Neutrophil (primary cell): ENCODE data around the gene UGT3A2.
"Not testable (repeated sequence)": the region's sequence is repeated elsewhere in the genome, so short reads cannot be mapped to it uniquely, and the experiment has no call there.

ENCODE experiments used
- H3K27ac ChIP-seq: fragments of 200-600 bp; sonication (generic); 2 replicates; pipeline ENCODE4 v1.5.1; 2016; ENCODE audit warnings: mild to moderate bottlenecking, moderate library complexity
- H3K27me3 ChIP-seq: fragments of 200-600 bp; sonication (generic); 2 replicates; pipeline ENCODE4 v1.6.0; 2016; ENCODE audit warnings: mild to moderate bottlenecking
- H3K36me3 ChIP-seq: fragments of 200-600 bp; sonication (generic); 2 replicates; pipeline ENCODE4 v1.5.1; 2017
- H3K4me1 ChIP-seq, 2 experiments: fragments of 200-600 bp in 1 of 2; sonication (generic) in 1 of 2; 1 replicate in 1 of 2; 2 replicates in 1 of 2; pipeline versions ENCODE4 v1.5.1 to v1.6.1; 2013 to 2016; ENCODE audit warnings: low read depth in 1 of 2, low read length in 1 of 2, mild to moderate bottlenecking in 1 of 2, moderate library complexity in 1 of 2; ENCODE audit not compliant: control insufficient read depth in 1 of 2, insufficient read depth in 1 of 2
- H3K4me3 ChIP-seq, 2 experiments: fragments of 200-600 bp in 1 of 2; sonication (generic) in 1 of 2; 1 replicate in 1 of 2; 2 replicates in 1 of 2; pipeline ENCODE4 v1.5.1; 2013 to 2016; ENCODE audit warnings: low read depth in 1 of 2, low read length in 1 of 2, mild to moderate bottlenecking in 1 of 2, moderate library complexity in 1 of 2
- H3K9me3 ChIP-seq: fragments of 200-600 bp; sonication (generic); 2 replicates; pipeline ENCODE4 v1.5.1; 2016
- TF ChIP-seq, protein P1 (sequence below): fragments of 200-600 bp; sonication (generic); IDR thresholded peaks from 2 replicates; pipeline ENCODE4 v1.5.1; 2016; ENCODE audit warnings: antibody characterized with exemption

Gene UGT3A2

DNA sequence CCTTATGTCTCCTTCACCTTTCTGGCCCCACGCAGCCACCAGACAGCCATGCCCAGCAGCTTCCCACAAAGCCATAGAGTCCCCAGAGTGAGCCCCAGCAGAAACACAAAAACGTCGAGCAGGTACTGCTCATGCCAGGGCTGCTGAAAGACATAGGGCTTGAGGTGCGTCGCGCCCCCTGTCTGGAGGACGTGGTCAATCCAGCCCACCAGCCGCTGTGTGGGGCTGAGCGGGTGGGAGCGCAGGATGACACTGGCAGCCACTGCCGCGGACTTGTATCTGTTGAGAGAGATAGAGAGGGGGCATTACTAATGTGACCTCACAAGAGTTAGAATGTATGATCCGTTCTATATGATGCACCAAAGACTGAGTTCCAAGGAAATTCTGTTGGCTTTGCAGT, 31.0 kb downstream of the UGT3A2 start:
- Histone ChIP-seq H3K4me3 (no peak overlapping the region), H3K27me3 (no peaks in the 10 kb centered on the region), H3K9me3 (no peaks in the 10 kb centered on the region), H3K4me1 (peaks cover 0 to 14% of the 10 kb centered on the region in 2 experiments), H3K36me3 (no peaks in the 10 kb centered on the region), H3K27ac (no peak overlapping the region)
- TF ChIP-seq, protein P1, sequence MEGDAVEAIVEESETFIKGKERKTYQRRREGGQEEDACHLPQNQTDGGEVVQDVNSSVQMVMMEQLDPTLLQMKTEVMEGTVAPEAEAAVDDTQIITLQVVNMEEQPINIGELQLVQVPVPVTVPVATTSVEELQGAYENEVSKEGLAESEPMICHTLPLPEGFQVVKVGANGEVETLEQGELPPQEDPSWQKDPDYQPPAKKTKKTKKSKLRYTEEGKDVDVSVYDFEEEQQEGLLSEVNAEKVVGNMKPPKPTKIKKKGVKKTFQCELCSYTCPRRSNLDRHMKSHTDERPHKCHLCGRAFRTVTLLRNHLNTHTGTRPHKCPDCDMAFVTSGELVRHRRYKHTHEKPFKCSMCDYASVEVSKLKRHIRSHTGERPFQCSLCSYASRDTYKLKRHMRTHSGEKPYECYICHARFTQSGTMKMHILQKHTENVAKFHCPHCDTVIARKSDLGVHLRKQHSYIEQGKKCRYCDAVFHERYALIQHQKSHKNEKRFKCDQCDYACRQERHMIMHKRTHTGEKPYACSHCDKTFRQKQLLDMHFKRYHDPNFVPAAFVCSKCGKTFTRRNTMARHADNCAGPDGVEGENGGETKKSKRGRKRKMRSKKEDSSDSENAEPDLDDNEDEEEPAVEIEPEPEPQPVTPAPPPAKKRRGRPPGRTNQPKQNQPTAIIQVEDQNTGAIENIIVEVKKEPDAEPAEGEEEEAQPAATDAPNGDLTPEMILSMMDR = no peak

DNA sequence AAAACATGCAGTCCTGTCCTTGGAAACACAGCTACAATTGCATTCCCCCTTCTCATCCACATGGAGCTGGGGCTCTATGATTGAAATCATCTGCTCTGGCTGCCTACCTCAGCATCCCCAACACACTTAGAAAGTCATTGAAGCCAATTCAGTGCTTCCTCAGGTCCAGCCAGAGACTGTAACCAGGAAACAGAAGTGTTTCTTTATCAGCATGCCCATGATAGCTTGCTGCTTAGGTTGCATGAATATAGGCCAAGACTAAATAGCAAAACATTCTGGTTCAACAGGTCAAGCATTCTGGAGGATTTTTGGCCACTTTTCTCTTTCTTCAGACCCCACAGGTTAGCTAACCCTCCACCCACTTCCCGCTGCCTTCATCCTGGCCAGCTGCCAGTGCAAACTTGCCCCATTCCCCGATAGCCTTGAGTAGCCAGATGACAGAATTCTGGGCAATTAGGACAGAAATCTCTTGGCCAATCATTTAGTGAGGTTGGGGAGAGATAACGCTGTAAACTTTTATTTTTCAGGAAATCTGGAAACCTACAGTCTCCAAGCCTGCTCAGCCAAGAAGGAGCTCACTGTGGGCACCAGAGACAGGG, 32.0 kb downstream of the UGT3A2 start:
- not testable (repeated sequence) for H3K4me3 ChIP-seq, H3K9me3 ChIP-seq, H3K27me3 ChIP-seq, H3K27ac ChIP-seq, H3K36me3 ChIP-seq
- peaks cover 0 to 14% of the 10 kb centered on the region in 2 experiments for H3K4me1 ChIP-seq

DNA sequence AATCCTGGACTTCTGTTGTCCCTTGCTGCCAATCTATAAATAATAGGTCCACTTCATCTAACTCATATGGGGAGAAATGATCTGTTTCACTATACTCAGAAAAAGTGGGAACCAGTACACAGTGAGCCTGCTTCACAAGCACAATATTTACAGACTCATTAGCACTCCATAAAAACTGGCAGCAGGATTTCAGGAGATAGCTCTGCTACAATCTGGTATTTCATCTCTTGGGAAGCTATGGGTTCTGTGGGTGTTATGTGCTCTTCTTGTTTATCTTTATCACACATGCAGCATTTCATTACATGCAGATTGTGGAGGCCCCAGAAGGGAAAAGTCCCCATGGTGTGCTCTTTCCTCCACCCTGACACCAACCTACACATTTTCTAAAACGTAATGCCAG, 33.2 kb downstream of the UGT3A2 start:
- no peak overlapping the region for H3K27ac ChIP-seq
- no peaks in the 10 kb centered on the region for H3K36me3 ChIP-seq
- H3K4me1 ChIP-seq = peaks cover 0 to 20% of the 10 kb centered on the region in 2 experiments
- H3K4me3 ChIP-seq = no peak overlapping the region
- TF ChIP-seq, protein P1 = no peak
- H3K9me3 ChIP-seq = no peaks in the 10 kb centered on the region
- no peaks in the 10 kb centered on the region for H3K27me3 ChIP-seq

DNA sequence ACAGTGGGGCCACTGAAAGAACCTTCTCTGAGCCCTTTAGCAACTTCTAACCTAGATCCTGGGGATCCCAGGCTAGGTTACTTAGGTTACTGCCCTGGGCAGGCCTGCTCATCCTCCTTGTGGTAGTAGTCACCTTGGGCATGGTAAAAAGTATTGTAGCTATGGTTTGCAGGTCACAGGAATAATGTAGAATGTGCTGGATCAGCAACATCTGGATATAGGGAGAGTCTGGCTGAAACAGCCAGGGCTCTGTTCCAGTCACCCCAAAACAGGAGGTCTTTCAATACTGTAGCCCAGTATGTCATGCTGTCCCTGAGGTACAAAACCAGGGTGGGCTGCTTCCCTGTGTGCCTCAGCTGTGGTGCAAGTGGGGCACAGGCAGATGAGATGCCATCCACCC, 33.6 kb downstream of the UGT3A2 start:
- Histone ChIP-seq H3K4me3 (no peak overlapping the region), H3K27ac (no peak overlapping the region), H3K36me3 (no peaks in the 10 kb centered on the region), H3K27me3 (no peaks in the 10 kb centered on the region), H3K4me1 (peaks cover 0 to 20% of the 10 kb centered on the region in 2 experiments), H3K9me3 (no peaks in the 10 kb centered on the region)
- TF ChIP-seq, protein P1 = no peak

DNA sequence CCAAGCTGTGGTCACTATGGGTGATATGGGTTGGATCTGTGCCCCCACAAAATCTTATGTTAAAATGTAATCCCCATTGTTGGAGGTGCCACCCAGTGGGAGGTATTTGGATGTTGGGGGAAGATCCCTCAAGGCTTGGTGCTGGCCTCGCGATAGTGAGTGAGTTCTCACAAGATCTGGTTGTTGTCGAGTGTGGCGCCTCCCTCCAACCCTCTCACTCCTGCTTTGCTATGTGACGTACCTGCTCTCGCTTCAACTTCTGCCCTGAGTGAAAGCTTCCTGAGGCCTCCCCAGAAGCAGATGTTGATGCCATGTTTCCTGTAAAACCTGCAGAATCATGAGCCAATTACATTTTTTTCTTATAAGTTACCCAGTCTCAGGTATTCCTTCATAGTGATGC, 35.5 kb downstream of the UGT3A2 start:
- Histone ChIP-seq H3K4me3 (no peak overlapping the region), H3K9me3 (no peaks in the 10 kb centered on the region), H3K27me3 (no peaks in the 10 kb centered on the region), H3K36me3 (no peaks in the 10 kb centered on the region), H3K27ac (no peak overlapping the region), H3K4me1 (peaks cover 0 to 29% of the 10 kb centered on the region in 2 experiments)
- TF ChIP-seq, protein P1 = no peak

DNA sequence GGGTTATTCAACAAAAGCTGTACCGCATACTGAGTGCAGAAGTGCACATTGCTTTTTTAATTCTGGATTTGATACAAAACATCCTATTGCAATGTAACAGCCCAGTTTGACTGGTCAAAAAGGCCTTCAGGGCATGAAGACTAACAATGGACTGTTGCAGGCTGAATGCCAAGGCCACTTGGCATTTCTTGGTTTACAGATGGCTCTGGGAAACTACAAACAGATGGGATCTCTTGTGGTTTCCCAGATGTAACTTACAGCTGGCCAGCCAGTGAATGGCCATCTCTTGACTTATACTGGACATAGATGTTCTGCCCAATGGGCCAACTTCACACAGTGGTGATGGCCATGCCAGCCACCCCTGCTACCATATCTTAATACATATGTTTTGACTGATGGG, 36.8 kb downstream of the UGT3A2 start:
- Histone ChIP-seq H3K27me3 (no peaks in the 10 kb centered on the region), H3K27ac (no peak overlapping the region), H3K9me3 (no peaks in the 10 kb centered on the region), H3K4me1 (peaks cover 0 to 26% of the 10 kb centered on the region in 2 experiments), H3K36me3 (no peaks in the 10 kb centered on the region), H3K4me3 (no peak overlapping the region)
- TF ChIP-seq, protein P1 = no peak
